Transverse colon (tissue), 4 donors: ENCODE results near the gene RSRC1.

Experiments used
- CTCF ChIP-seq, 5 experiments: fragments of 200-600 bp in 3 of 5; fragments of 450-650 bp in 2 of 5; sonication (generic) in 3 of 5; IDR thresholded peaks; 1 replicate in 2 of 5; 2 replicates in 3 of 5; pipeline ENCODE4 v1.5.1; 2016 to 2017; ENCODE audit warnings: antibody characterized with exemption in 5 of 5, inconsistent platforms in 3 of 5, mild to moderate bottlenecking in 2 of 5, moderate library complexity in 1 of 5
- EP300 ChIP-seq: sonication (generic); formaldehyde crosslinking; IDR thresholded peaks from one replicate; pipeline ENCODE4 v1.6.1; 2017; ENCODE audit warnings: antibody characterized with exemption, low read depth
- POLR2A ChIP-seq: fragments of 450-650 bp; IDR thresholded peaks from one replicate; pipeline ENCODE4 v1.6.1; 2016; ENCODE audit warnings: antibody characterized with exemption, mild to moderate bottlenecking, moderate library complexity
- POLR2AphosphoS5 ChIP-seq, 3 donors: sonication (generic); formaldehyde crosslinking; IDR thresholded peaks; one replicate each; pipeline ENCODE4 v1.6.1; 2016; ENCODE audit warnings: antibody characterized with exemption in 3 of 3

GRCh38 chr3:158491968-158492367 is 382.1 kb downstream of the RSRC1 start:
- no peak for TF ChIP-seq POLR2AphosphoS5 (IDR thresholded peaks at IDR 0.05)
- no peak for TF ChIP-seq CTCF (IDR thresholded peaks at IDR 0.05)
- TF ChIP-seq EP300 = no peak
- TF ChIP-seq POLR2A = no peak
